SK-N-SH (cell line): ENCODE data around the gene ANKRD18A. TPM values are rescaled to one million over a fixed set of nuclear protein-coding genes. Genes with fewer than 3 reads are reported as not detected.
A peak's percentile ranks its signal among the peaks of the same experiment; 100 is the strongest.

Experiments used
- CTCF ChIA-PET: fragments of 300-600, 350-600 bp; formaldehyde crosslinking; extraction: SDS; loops from one replicate; lab custom pipeline; 2021; lab: Yijun Ruan, JAX
- POLR2A ChIA-PET: fragments of 350-600 bp; sonication (Branson Sonifier 250); formaldehyde crosslinking; extraction: SDS; loops from one replicate; lab custom pipeline; 2020; ENCODE audit warnings: antibody characterized with exemption, inconsistent platforms; lab: Yijun Ruan, JAX
- DNase-seq: peaks from one replicate; pipeline ENCODE4 v3.0.0; 2012
- H2AFZ ChIP-seq: fragments of 200-600 bp; sonication (generic); 2 replicates; pipeline ENCODE4 v1.8.1; 2016; ENCODE audit warnings: antibody characterized with exemption, mild to moderate bottlenecking, low read depth
- H3F3A ChIP-seq: fragments of 200-600 bp; sonication (generic); replicated peaks from 2 replicates; pipeline ENCODE3; 2016; ENCODE audit warnings: antibody characterized with exemption, mild to moderate bottlenecking; ENCODE audit not compliant: insufficient read depth
- H3K27ac ChIP-seq, 2 experiments: fragments of 200-500 bp in 1 of 2; fragments of 200-600 bp in 1 of 2; sonication (Bioruptor generic) in 1 of 2; sonication (generic), shearing (Covaris generic) in 1 of 2; 2 replicates each; pipeline versions ENCODE4 v1.5.1 to v1.6.1; 2014 to 2016; ENCODE audit warnings: low read depth in 2 of 2, inconsistent platforms in 1 of 2, low read length in 1 of 2, mild to moderate bottlenecking in 1 of 2, mixed read lengths in 1 of 2
- H3K27me3 ChIP-seq: fragments of 200-600 bp; sonication (generic), shearing (Covaris generic); 2 replicates; pipeline ENCODE4 v1.6.1; 2016; ENCODE audit warnings: mixed run types; ENCODE audit not compliant: insufficient read depth
- H3K36me3 ChIP-seq, 2 experiments: fragments of 200-500 bp in 1 of 2; fragments of 200-600 bp in 1 of 2; sonication (Bioruptor generic) in 1 of 2; sonication (generic) in 1 of 2; replicated peaks in 1 of 2; 2 replicates each; pipeline versions ENCODE3 to v1.5.1; 2014 to 2016; ENCODE audit warnings: low read length in 1 of 2, mild to moderate bottlenecking in 1 of 2; ENCODE audit not compliant: insufficient read depth in 2 of 2, control insufficient read depth in 1 of 2
- H3K4me1 ChIP-seq, 2 experiments: fragments of 200-500 bp in 1 of 2; fragments of 200-600 bp in 1 of 2; sonication (Bioruptor generic) in 1 of 2; sonication (generic), shearing (Covaris generic) in 1 of 2; 2 replicates each; pipeline versions ENCODE4 v1.5.1 to v1.6.1; 2014 to 2016; ENCODE audit warnings: low read depth in 1 of 2, low read length in 1 of 2, mixed run types in 1 of 2; ENCODE audit not compliant: insufficient read depth in 2 of 2, control insufficient read depth in 1 of 2
- H3K4me2 ChIP-seq: fragments of 200-600 bp; sonication (generic), shearing (Covaris generic); 2 replicates; pipeline ENCODE4 v1.6.1; 2017; ENCODE audit warnings: mixed run types
- H3K4me3 ChIP-seq, 2 experiments: fragments of 200-500 bp in 1 of 2; fragments of 200-600 bp in 1 of 2; sonication (Bioruptor generic) in 1 of 2; sonication (generic), shearing (Covaris generic) in 1 of 2; 2 replicates each; pipeline versions ENCODE4 v1.5.1 to v1.8.1; 2014 to 2016; ENCODE audit warnings: low read depth in 2 of 2, inconsistent platforms in 1 of 2, low read length in 1 of 2, mild to moderate bottlenecking in 1 of 2, mixed read lengths in 1 of 2, moderate library complexity in 1 of 2
- H3K79me2 ChIP-seq: fragments of 200-600 bp; sonication (generic); 2 replicates; pipeline ENCODE4 v1.8.1; 2017; ENCODE audit warnings: mild to moderate bottlenecking; ENCODE audit not compliant: insufficient read depth
- H3K9ac ChIP-seq: fragments of 200-600 bp; sonication (generic); 2 replicates; pipeline ENCODE4 v1.6.1; 2017; ENCODE audit warnings: mixed run types
- H3K9me2 ChIP-seq: fragments of 200-600 bp; sonication (generic); 2 replicates; pipeline ENCODE4 v1.6.1; 2017; ENCODE audit warnings: mixed run types
- H3K9me3 ChIP-seq: fragments of 200-600 bp; sonication (generic); 2 replicates; pipeline ENCODE4 v1.6.1; 2017; ENCODE audit warnings: mixed run types, mild to moderate bottlenecking, moderate library complexity
- H4K20me1 ChIP-seq: fragments of 200-600 bp; sonication (generic); 2 replicates; pipeline ENCODE4 v1.6.1; 2017; ENCODE audit warnings: mild to moderate bottlenecking, mixed run types; ENCODE audit not compliant: insufficient read depth
- CTCF ChIP-seq: fragments of 200-600 bp; sonication (generic); IDR thresholded peaks from 2 replicates; pipeline ENCODE4 v1.6.1; 2017; ENCODE audit warnings: antibody characterized with exemption, mild to moderate bottlenecking, moderate library complexity
- FOXJ3 ChIP-seq: sonication (generic); formaldehyde crosslinking; IDR thresholded peaks from 2 replicates; pipeline ENCODE4 v1.5.1; 2020; ENCODE audit warnings: mild to moderate bottlenecking, missing genetic modification reagents
- RAD21 ChIP-seq: IDR thresholded peaks from 2 replicates; pipeline ENCODE4 v1.6.1; 2012; ENCODE audit warnings: mild to moderate bottlenecking, low read length
- SMC3 ChIP-seq: IDR thresholded peaks from 2 replicates; pipeline ENCODE4 v1.6.1; 2012; ENCODE audit warnings: low read depth, low read length, improper control_type of control experiment
- TEAD4 ChIP-seq: IDR thresholded peaks from 2 replicates; pipeline ENCODE4 v1.4.0; 2012; ENCODE audit warnings: mild to moderate bottlenecking, borderline replicate concordance; ENCODE audit not compliant: insufficient read depth
- WGBS: methylation state at CpG from one replicate; pipeline ENCODE4 v1.1.6; 2017; ENCODE audit warnings: low lambda C conversion rate; 5-methylcytosine and 5-hydroxymethylcytosine counted together
- polyA plus RNA-seq, 3 experiments: library from polyadenylated mRNA; depleted of rRNA; stranded (reverse); fragments of >200 nt; gene quantifications; 2 replicates each; pipeline ENCODE4 v1.2.3, GENCODE V29; 2012
- TF ChIP-seq, protein P1 (sequence below): IDR thresholded peaks from 2 replicates; pipeline ENCODE4 v1.4.0; 2012; ENCODE audit warnings: low read depth, borderline replicate concordance

Gene ANKRD18A
- polyA plus RNA-seq, 1 of the 3 experiments (the other 2 are of a cell fraction): 0.02 TPM

DNA sequence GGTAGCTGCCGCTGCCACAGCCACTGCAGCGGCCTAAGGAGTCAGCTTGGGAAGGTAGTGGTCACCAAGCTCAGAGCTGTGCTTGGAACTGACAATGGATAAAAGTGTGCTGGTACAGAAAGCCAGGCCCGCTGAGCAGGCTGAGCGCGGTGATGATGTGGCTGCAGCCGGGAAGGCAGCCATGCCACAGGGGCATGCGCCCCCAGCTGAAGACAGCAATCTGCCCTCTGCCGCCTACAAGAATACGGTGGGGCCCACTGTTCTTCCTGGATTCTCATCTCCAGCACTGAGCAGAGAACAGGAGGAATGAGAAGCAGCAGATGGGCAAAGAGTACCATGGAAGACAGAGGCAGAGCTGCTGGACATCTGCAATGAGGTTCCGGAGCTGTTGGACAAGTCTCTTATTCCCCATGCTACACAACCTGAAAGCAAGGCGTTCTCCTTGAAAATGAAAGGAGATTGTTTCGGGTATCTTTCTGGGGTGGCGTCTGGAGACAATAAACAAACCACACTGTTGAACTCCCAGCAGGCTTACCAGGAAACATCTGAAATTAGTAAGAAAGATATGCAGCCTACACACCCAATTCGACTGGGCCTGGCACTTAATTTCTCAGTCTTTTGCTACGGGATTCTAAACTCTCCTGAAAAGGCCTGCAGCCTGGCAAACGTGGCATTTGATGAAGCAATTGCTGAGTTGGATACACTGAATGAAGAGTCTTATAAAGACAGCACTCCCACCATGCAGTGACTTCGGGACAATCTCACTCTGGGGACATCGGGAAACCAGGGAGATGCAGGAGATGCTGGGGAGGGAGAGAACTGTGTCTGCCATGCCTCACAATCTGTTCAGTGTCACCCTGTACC, 22.8 kb upstream of the ANKRD18A start:
- TF ChIP-seq FOXJ3 (CRISPR knock-in tag) (no peak), TEAD4 (no peak)
- TF ChIP-seq, protein P1, sequence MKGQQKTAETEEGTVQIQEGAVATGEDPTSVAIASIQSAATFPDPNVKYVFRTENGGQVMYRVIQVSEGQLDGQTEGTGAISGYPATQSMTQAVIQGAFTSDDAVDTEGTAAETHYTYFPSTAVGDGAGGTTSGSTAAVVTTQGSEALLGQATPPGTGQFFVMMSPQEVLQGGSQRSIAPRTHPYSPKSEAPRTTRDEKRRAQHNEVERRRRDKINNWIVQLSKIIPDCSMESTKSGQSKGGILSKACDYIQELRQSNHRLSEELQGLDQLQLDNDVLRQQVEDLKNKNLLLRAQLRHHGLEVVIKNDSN: no peak
- DNase-seq: no peak
- Histone ChIP-seq H3F3A (no peaks in the 10 kb centered on the region), H4K20me1 (no peaks in the 10 kb centered on the region), H3K4me2 (no peak overlapping the region), H3K9ac (no peak overlapping the region), H3K9me2 (no peaks in the 10 kb centered on the region), H3K36me3 (no peaks in the 10 kb centered on the region), H2AFZ (no peak overlapping the region), H3K9me3 (no peaks in the 10 kb centered on the region), H3K27ac (no peak overlapping the region), H3K27me3 (no peaks in the 10 kb centered on the region), H3K4me1 (peaks cover 0 to 7% of the 10 kb centered on the region in 2 experiments; a peak in 1 of 4 replicates), H3K4me3 (no peak overlapping the region), H3K79me2 (no peaks in the 10 kb centered on the region)
- CTCF ChIA-PET: interaction anchor here (0.6 to 3.1 kb wide), 15 partner anchors 10 to 730 kb away, joined by 3 to 22 read pairs (median 5); partner anchors contain the start of gene ANKRD18A
- POLR2A ChIA-PET: no interaction called here
- WGBS: 63% methylated on average over 13 of the region's 18 CpGs

DNA sequence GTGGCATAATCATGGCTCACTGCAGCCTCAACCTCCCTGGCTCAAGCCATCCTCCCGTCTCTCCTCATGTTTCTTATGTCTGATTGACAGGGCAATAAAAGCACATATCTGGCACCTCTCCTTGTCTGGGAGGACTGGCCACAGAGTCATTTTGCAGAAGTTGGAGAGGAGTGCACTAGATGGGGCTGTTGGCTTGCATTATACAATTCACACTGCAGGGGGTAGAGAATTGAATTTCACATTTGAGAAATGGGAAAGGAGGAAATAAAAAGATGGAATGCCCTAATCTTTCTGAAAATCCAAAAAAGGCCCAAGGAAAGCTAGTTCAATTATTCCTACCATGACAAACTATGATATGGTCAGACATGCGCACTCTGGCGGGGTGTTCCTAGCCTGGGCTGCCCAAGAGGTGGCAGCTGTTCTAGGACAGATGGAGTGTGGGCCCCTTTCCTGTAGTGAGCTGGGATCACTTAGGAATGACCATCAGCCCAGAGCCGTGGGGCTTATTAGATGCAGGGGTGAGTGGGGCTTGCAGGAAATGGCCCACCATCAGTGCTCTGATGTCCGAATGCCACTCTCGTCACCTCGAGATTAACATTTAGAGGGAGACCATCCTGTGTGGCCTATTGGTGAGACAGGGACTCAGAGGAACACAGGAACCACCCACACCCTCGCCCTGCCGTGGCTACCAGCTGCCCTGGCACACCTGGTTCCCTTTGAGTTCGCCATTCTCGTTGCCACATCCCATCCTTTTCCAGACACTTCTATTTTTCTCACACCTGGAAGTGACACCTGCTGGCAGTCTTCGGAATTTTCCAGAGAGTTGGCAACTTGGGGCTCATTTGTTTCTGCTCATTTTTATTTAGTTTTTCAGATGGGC, 21.8 kb upstream of the ANKRD18A start:
- ChIA-PET CTCF (interaction anchor here (0.7 to 3.1 kb wide), 22 partner anchors 8 to 729 kb away, joined by 3 to 22 read pairs (median 4); partner anchors contain the start of gene ANKRD18A), POLR2A (no interaction called here)
- Histone ChIP-seq H3K27ac (no peak overlapping the region), H4K20me1 (no peaks in the 10 kb centered on the region), H3K79me2 (no peaks in the 10 kb centered on the region), H3K9me3 (no peaks in the 10 kb centered on the region), H3K4me2 (no peak overlapping the region), H3K9me2 (no peaks in the 10 kb centered on the region), H3K4me3 (no peak overlapping the region), H3K4me1 (peaks cover 0 to 7% of the 10 kb centered on the region in 2 experiments; a peak in 1 of 4 replicates), H3F3A (no peaks in the 10 kb centered on the region), H3K27me3 (no peaks in the 10 kb centered on the region), H3K9ac (no peak overlapping the region), H3K36me3 (no peaks in the 10 kb centered on the region), H2AFZ (no peak overlapping the region)
- 53% methylated on average over 11 of the region's 12 CpGs for WGBS
- peak; percentile 71 for DNase-seq
- peak; percentile 42 for TF ChIP-seq CTCF
- no peak for TF ChIP-seq TEAD4
- TF ChIP-seq RAD21: peak; percentile 80
- TF ChIP-seq SMC3: peak; percentile 9; the same call in 1 of the 2 replicates
